Osteoblast (primary cell): Measurements from ENCODE around the gene CDK2. TPM values are rescaled to one million over a fixed set of nuclear protein-coding genes. Genes with fewer than 3 reads are reported as not detected.
A peak's percentile ranks its signal among the peaks of the same experiment; 100 is the strongest.
"Not testable (repeated sequence)": the region's sequence is repeated elsewhere in the genome, so short reads cannot be mapped to it uniquely, and the experiment has no call there.

Experiments used
- DNase-seq: peaks from one replicate; pipeline ENCODE4 v3.0.0; 2011; ENCODE audit warnings: low spot score, mixed read lengths; ENCODE audit not compliant: insufficient read length; ENCODE audit errors: missing footprints
- H2AFZ ChIP-seq: 2 replicates; pipeline ENCODE4 v1.6.0; 2011; ENCODE audit warnings: mild to moderate bottlenecking, low read length
- H3K27ac ChIP-seq: 2 replicates; pipeline ENCODE4 v1.5.1; 2011; ENCODE audit warnings: mild to moderate bottlenecking, low read depth, low read length, moderate library complexity
- H3K27me3 ChIP-seq: 2 replicates; pipeline ENCODE4 v1.6.0; 2012; ENCODE audit warnings: mild to moderate bottlenecking, control low read depth, inconsistent platforms, low read length, moderate library complexity; ENCODE audit not compliant: insufficient read depth
- H3K36me3 ChIP-seq: 2 replicates; pipeline ENCODE4 v1.5.1; 2011; ENCODE audit warnings: mild to moderate bottlenecking, low read length, control low read depth, moderate library complexity; ENCODE audit not compliant: insufficient read depth
- H3K4me1 ChIP-seq: 2 replicates; pipeline ENCODE4 v1.5.1; 2011; ENCODE audit warnings: mild to moderate bottlenecking, low read length, control low read depth, moderate library complexity; ENCODE audit not compliant: insufficient read depth
- H3K4me2 ChIP-seq: 2 replicates; pipeline ENCODE4 v1.6.0; 2011; ENCODE audit warnings: mild to moderate bottlenecking, low read length; ENCODE audit not compliant: insufficient read depth
- H3K4me3 ChIP-seq: fragments of 200-600 bp; sonication (generic); 3 replicates; pipeline ENCODE4 v1.5.1; 2012; ENCODE audit warnings: mild to moderate bottlenecking, low read length, inconsistent platforms; ENCODE audit not compliant: insufficient read depth
- H3K79me2 ChIP-seq: 2 replicates; pipeline ENCODE4 v1.6.0; 2012; ENCODE audit warnings: mild to moderate bottlenecking, low read length, control low read depth, inconsistent platforms; ENCODE audit not compliant: insufficient read depth
- H3K9me3 ChIP-seq: 2 replicates; pipeline ENCODE4 v1.5.1; 2011; ENCODE audit warnings: low read depth, low read length, control low read depth
- H4K20me1 ChIP-seq: 2 replicates; pipeline ENCODE4 v1.6.0; 2012; ENCODE audit warnings: mild to moderate bottlenecking, low read length, control low read depth; ENCODE audit not compliant: insufficient read depth
- total RNA-seq: library from RNA; depleted of rRNA; stranded (reverse); fragments of >200 nt; gene quantifications from 2 replicates; pipeline ENCODE4 v1.2.3, GENCODE V29; 2012
- TF ChIP-seq, protein P1 (sequence below): IDR thresholded peaks from 2 replicates; pipeline ENCODE4 v1.5.1; 2011; ENCODE audit warnings: mild to moderate bottlenecking, low read depth, low read length, moderate library complexity; ENCODE audit errors: extremely low read depth

The CDK2 gene
- total RNA-seq, 1 donor: 13.4 TPM

DNA sequence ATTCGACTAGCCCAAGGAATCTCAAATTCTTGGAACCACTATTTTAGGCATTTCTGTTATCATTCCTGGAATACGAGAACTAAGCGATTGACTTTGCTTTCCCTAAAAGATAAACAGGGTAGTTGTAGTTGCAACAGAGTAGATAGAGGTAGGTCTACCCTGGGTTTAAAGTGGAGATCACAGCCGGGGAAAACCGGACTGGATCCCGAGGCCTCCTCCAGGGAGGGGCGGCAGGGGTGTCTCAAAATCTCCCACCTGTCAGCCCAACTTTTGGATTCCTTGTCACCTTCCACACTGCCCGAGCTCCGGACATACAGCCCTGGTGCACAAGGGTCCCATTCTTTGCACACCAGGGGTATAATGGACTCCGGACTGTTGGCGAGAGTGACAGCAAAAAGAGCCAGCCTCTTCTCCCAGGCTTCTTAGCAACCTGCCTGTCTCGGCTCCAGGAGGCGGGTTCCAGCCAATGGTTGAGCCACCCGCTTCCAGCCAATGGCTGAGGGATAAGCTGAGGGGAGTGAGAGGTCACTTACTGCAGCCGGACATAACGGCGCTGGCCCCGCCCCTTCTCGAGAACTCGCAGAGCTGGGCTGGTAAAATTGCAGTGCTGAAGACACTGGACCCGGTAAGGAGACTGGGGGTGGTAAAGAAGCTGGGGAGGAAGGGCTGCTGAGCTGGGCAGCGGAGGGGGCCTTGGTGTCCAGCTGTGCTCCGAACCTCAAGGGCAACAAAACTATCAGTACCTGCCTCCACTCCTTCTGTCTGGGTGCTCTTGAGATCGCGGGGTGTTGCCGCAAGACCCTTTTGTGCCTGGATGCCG is 30.3 kb downstream of the CDK2 start, which contains the start of gene SUOX:
TSS of gene SUOX (plus strand) at position 562 of the 820 bp plus-strand sequence. CDS start 4,946 bp downstream, outside the sequence.
- Histone ChIP-seq H4K20me1 (no peaks in the 10 kb centered on the region), H3K4me1 (peaks cover 14% of the 10 kb centered on the region), H3K9me3 (no peaks in the 10 kb centered on the region), H3K27ac (peak within 1 kb of the TSS; percentile 71), H2AFZ (peak within 1 kb of the TSS; percentile 97), H3K4me3 (peak within 1 kb of the TSS; percentile 96), H3K36me3 (peaks cover 30% of the 10 kb centered on the region), H3K4me2 (peak within 1 kb of the TSS; percentile 92), H3K27me3 (no peaks in the 10 kb centered on the region), H3K79me2 (peaks cover 12% of the 10 kb centered on the region)
- peak; percentile 100 for DNase-seq
- TF ChIP-seq, protein P1, sequence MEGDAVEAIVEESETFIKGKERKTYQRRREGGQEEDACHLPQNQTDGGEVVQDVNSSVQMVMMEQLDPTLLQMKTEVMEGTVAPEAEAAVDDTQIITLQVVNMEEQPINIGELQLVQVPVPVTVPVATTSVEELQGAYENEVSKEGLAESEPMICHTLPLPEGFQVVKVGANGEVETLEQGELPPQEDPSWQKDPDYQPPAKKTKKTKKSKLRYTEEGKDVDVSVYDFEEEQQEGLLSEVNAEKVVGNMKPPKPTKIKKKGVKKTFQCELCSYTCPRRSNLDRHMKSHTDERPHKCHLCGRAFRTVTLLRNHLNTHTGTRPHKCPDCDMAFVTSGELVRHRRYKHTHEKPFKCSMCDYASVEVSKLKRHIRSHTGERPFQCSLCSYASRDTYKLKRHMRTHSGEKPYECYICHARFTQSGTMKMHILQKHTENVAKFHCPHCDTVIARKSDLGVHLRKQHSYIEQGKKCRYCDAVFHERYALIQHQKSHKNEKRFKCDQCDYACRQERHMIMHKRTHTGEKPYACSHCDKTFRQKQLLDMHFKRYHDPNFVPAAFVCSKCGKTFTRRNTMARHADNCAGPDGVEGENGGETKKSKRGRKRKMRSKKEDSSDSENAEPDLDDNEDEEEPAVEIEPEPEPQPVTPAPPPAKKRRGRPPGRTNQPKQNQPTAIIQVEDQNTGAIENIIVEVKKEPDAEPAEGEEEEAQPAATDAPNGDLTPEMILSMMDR: no peak

DNA sequence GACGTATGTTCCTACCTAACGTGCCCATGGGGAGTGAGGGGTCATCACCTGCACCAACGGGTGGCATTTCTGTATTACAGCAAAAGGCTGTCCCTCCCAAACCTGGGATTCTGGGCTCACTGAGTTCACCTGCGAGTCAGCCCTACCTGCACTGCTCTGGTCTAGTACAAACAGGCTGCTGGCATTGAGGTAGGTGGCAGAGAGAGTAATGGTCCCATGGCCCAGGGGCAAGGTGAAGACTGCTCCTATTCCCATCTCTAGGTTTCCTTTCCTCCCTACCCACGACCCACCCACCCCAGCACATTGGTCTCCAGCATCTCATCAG is 30.9 kb downstream of the CDK2 start:
- Histone ChIP-seq H3K4me2 (peak overlapping the region; percentile 92), H3K4me3 (peak overlapping the region; percentile 96), H4K20me1 (no peaks in the 10 kb centered on the region), H3K4me1 (peaks cover 14% of the 10 kb centered on the region), H2AFZ (peak overlapping the region; percentile 96), H3K9me3 (no peaks in the 10 kb centered on the region), H3K79me2 (peaks cover 12% of the 10 kb centered on the region), H3K27me3 (no peaks in the 10 kb centered on the region), H3K27ac (peak overlapping the region; percentile 71), H3K36me3 (peaks cover 26% of the 10 kb centered on the region)
- peak; percentile 52 for DNase-seq
- TF ChIP-seq, protein P1: no peak

DNA sequence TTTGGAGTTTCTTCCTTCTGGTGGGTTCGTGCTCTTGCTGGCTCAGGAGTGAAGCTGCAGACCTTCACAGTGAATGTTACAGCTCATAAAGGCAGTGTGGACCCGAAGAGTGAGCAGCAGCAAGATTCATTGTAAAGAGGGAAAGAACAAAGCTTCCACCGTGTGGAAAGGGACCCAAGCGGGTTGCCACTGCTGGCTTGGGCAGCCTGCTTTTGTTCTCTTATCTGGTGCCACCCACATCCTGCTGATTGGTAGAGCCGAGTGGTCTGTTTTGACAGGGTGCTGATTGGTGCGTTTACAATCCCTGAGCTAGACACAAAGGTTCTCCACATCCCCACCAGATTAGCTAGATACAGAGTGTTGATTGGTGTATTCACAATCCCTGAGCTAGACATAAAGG is 32.9 kb downstream of the CDK2 start:
- not testable (repeated sequence) for H3K9me3 ChIP-seq, H3K4me2 ChIP-seq, H3K27ac ChIP-seq, H2AFZ ChIP-seq, H3K4me3 ChIP-seq, H4K20me1 ChIP-seq, DNase-seq, H3K27me3 ChIP-seq
- peaks cover 12% of the 10 kb centered on the region for H3K79me2 ChIP-seq
- H3K36me3 ChIP-seq: peaks cover 13% of the 10 kb centered on the region
- H3K4me1 ChIP-seq: peaks cover 14% of the 10 kb centered on the region

DNA sequence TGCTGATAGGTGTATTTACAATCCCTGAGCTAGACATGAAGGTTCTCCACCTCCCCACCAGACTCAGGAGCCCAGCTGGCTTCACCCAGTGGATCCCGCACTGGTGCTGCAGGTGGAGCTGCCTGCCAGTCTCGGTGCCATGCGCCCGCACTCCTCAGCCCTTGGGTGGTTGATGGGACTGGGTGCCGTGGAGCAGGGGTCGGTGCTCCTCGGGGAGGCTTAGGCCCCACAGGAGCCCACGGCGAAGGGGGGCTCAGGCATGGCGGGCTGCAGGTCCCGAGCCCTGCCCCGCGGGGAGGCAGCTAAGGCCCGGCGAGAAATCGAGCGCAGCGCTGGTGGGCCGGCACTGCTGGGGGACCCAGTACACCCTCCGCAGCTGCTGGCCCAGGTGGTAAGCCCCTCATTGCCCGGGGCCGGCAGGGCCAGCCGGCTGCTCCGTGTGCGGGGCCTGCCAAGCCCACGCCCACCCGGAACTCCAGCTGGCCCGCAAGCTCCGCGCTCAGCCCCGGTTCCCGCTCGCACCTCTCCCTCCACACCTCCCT is 33.4 kb downstream of the CDK2 start:
- not testable (repeated sequence) for H3K4me2 ChIP-seq, H4K20me1 ChIP-seq
- H3K79me2 ChIP-seq: peaks cover 12% of the 10 kb centered on the region

More for the DNA sequence above, 33.4 kb downstream of the CDK2 start:
- Histone ChIP-seq H3K36me3 (peaks cover 10% of the 10 kb centered on the region), H3K4me1 (peaks cover 14% of the 10 kb centered on the region)
- not testable (repeated sequence) for H3K9me3 ChIP-seq, H2AFZ ChIP-seq, H3K4me3 ChIP-seq, H3K27ac ChIP-seq, DNase-seq, H3K27me3 ChIP-seq
